Dedifferentiated amniotic fluid mesenchymal stem cell (primary cell): ENCODE results near the gene SLC7A6OS.

ENCODE experiments used
- DNase-seq: peaks from one replicate; pipeline ENCODE4 v3.0.0-alpha.2; 2016; ENCODE audit errors: extremely low spot score

Gene SLC7A6OS

DNA sequence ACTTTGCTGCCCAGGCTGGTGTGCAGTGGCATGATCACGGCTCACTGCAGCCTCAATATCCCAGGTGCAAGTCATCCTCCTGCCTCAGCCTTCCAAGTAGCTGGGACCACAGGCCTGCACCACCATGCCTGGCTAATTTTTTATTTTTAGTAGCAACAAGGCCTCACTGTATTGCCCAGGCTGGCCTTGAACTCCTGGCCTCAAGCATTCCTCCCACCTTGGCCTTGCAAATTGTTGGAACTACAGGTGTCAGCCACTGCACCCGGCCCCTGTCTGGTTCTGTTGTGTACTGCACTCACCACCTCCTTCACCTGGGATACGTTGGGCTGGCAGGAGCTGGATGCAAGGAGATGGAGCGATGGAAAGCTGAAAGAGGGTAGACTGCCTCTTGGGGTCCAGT is 57.0 kb downstream of the SLC7A6OS start:
- no peak for DNase-seq

- DNase-seq: no peak
Measured at GRCh38 chr16:68252383-68252782, 58.4 kb downstream of the SLC7A6OS start.

- no peak for DNase-seq
Measured at GRCh38 chr16:68251832-68252231, 58.9 kb downstream of the SLC7A6OS start.

DNA sequence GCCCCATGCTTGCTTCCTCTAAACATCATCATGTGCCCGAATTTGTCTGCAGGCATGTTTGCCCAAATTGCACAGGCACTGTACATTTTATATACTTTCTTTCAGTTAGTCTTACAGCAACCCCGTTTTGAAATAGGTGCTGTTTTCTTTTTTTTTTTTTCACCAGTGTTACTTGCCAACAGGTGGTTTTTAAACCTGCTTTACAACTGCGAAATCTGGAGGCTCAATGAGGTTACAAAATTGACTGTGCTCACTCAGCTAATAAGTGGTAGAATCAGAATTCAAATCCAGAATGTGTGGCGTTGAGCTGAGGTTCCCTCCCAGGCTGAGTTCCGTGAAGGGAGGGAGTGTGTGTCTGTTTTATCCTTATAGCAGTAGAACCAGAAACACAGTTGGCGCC is 59.8 kb downstream of the SLC7A6OS start:
- DNase-seq: no peak

GRCh38 chr16:68249371-68249770 is 61.4 kb downstream of the SLC7A6OS start:
- no peak for DNase-seq
